A673 (cell line): Measurements from ENCODE around the gene SCIMP. TPM values are rescaled to one million over a fixed set of nuclear protein-coding genes. Genes with fewer than 3 reads are reported as not detected.

ENCODE experiments used
- BruUV-seq: library from RNA; stranded (reverse); fragments of 400-500 nt; replicated peaks from 2 replicates; lab custom pipeline; 2021; lab: Mats Ljungman, UMichigan
- CTCF ChIA-PET: fragments of 300-600 bp; sonication (Branson Sonifier 250); formaldehyde crosslinking; loops from one replicate; lab custom pipeline; 2022; ENCODE audit warnings: antibody characterized with exemption; lab: Charles Lee
- POLR2A ChIA-PET: fragments of 300-600 bp; sonication (Branson Sonifier 250); formaldehyde crosslinking; loops from one replicate; lab custom pipeline; 2022; ENCODE audit warnings: antibody characterized with exemption; ENCODE audit not compliant: low non-redundant PET; lab: Charles Lee
- DNase-seq: peaks from one replicate; pipeline ENCODE4 v3.0.0-alpha.2; 2015; ENCODE audit warnings: low spot score
- H3K27ac ChIP-seq: fragments of 200-600 bp; sonication (generic); 2 replicates; pipeline ENCODE4 v1.5.1; 2016; ENCODE audit warnings: mixed run types, low read depth, mild to moderate bottlenecking, mixed read lengths, antibody characterized with exemption, low read length; ENCODE audit not compliant: poor library complexity, severe bottlenecking
- H3K27me3 ChIP-seq: fragments of 200-600 bp; sonication (generic); replicated peaks from 2 replicates; pipeline ENCODE4 v1.6.1; 2017; ENCODE audit warnings: mixed run types, low read depth, mild to moderate bottlenecking, mixed read lengths, antibody characterized with exemption, low read length; ENCODE audit not compliant: insufficient read depth, poor library complexity
- H3K36me3 ChIP-seq: fragments of 200-600 bp; sonication (generic); 2 replicates; pipeline ENCODE4 v1.6.1; 2016; ENCODE audit warnings: mixed run types, mild to moderate bottlenecking, mixed read lengths, antibody characterized with exemption, low read length; ENCODE audit not compliant: insufficient read depth, poor library complexity, severe bottlenecking
- H3K4me1 ChIP-seq: fragments of 200-600 bp; sonication (generic); 2 replicates; pipeline ENCODE4 v1.6.1; 2017; ENCODE audit warnings: mixed run types, mild to moderate bottlenecking, mixed read lengths, antibody characterized with exemption, low read length; ENCODE audit not compliant: insufficient read depth, poor library complexity, severe bottlenecking
- H3K4me3 ChIP-seq: fragments of 200-600 bp; sonication (generic); 2 replicates; pipeline ENCODE4 v1.5.1; 2016; ENCODE audit warnings: low read depth, mixed run types, mild to moderate bottlenecking, mixed read lengths, low read length; ENCODE audit not compliant: poor library complexity, severe bottlenecking
- H3K9me3 ChIP-seq: fragments of 200-600 bp; sonication (generic); 2 replicates; pipeline ENCODE4 v1.6.1; 2016; ENCODE audit warnings: mixed run types, low read depth, mild to moderate bottlenecking, mixed read lengths, antibody characterized with exemption, low read length; ENCODE audit not compliant: poor library complexity, severe bottlenecking
- EZH2 ChIP-seq: fragments of 200-600 bp; sonication (generic); IDR thresholded peaks from 2 replicates; pipeline ENCODE4 v1.6.1; 2017; ENCODE audit warnings: borderline replicate concordance, low read depth, mild to moderate bottlenecking, mixed read lengths, antibody characterized with exemption, low read length; ENCODE audit not compliant: poor library complexity, severe bottlenecking
- intact Hi-C: fragments of 100-400 bp; cut with micrococcal nuclease; formaldehyde crosslinking; loops from one replicate; pipeline ENCODE4 v1.10.0; 2022; ENCODE audit not compliant: unreplicated experiment
- total RNA-seq: library from RNA; stranded (reverse); gene quantifications from 2 replicates; pipeline ENCODE4 v1.2.3, GENCODE V29; 2021
- TF ChIP-seq, protein P1 (sequence below): fragments of 300-800, 200-600 bp; sonication (generic); conservative IDR thresholded peaks from 2 replicates; pipeline ENCODE4 v1.5.1; 2017; ENCODE audit warnings: low read depth, mild to moderate bottlenecking, antibody characterized with exemption, low read length, moderate library complexity, mixed read lengths

The SCIMP gene
- total RNA-seq, 1 experiment from 2014 or later = not detected

DNA sequence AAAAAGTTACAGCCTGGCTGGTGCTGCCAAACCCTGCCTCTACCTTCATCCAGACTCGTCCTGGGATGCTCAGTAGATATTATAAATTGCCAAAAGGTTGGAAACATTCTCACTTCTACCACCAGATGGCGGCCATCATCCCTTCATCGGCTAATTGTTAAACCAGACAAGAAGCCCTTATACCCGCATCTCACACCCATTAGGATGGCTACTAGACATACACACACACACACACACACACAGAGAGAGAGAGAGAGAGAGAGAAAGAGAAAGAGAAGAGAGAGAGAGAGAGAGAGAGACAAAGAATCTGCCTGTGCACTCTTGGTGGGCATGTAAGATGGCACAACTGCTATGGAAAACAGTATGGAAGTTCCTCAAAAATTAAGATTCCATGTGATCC lies 15.0 kb upstream of the SCIMP start:
- intact Hi-C loops = loop anchor here (10.0 kb wide), 1 partner anchor 185 kb away; the partner anchor contains the start of gene C1QBP
- CTCF ChIA-PET = no interaction called here
- Histone ChIP-seq H3K4me1 (no peaks in the 10 kb centered on the region), H3K9me3 (no peaks in the 10 kb centered on the region), H3K27me3 (no peaks in the 10 kb centered on the region), H3K4me3 (no peak overlapping the region), H3K36me3 (no peaks in the 10 kb centered on the region), H3K27ac (no peak overlapping the region)
- no TSS peak for BruUV-seq
- TF ChIP-seq, protein P1, sequence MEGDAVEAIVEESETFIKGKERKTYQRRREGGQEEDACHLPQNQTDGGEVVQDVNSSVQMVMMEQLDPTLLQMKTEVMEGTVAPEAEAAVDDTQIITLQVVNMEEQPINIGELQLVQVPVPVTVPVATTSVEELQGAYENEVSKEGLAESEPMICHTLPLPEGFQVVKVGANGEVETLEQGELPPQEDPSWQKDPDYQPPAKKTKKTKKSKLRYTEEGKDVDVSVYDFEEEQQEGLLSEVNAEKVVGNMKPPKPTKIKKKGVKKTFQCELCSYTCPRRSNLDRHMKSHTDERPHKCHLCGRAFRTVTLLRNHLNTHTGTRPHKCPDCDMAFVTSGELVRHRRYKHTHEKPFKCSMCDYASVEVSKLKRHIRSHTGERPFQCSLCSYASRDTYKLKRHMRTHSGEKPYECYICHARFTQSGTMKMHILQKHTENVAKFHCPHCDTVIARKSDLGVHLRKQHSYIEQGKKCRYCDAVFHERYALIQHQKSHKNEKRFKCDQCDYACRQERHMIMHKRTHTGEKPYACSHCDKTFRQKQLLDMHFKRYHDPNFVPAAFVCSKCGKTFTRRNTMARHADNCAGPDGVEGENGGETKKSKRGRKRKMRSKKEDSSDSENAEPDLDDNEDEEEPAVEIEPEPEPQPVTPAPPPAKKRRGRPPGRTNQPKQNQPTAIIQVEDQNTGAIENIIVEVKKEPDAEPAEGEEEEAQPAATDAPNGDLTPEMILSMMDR = peak; percentile 69
- TF ChIP-seq EZH2 = no peak
- DNase-seq = peak; percentile 89
- POLR2A ChIA-PET = no interaction called here

DNA sequence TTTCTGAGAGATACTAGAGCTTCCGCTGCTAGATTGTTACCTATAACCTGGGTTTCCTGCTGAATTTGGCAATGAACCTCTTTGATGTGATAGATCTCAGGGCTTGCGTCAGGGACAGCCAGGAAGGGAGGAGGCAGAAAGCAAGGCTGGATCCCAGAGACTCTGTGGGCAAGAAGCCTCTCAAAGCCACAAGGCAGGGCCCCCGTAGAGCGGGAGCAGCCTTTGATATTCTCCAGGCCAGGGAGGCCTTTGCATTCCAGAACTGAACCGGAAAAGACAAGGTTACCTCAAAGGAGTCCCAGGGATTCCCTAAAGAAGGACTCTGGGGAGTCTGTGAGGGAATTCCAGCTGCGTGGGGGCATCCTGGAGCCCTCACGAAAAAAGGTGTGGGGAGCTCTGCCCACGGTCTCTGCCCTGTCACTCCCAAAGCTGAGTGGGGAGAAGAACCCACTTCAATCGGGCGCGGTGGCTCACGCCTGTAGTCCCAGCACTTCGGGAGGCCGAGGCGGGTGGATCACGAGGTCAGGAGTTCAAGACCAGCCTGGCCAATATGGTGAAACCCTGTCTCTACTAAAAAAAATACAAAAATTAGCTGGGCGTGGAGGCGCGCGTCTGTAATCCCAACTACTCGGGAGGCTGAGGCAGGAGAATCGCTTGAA lies 14.3 kb upstream of the SCIMP start:
- no peaks in the 10 kb centered on the region for H3K9me3 ChIP-seq
- no TSS peak for BruUV-seq
- TF ChIP-seq, protein P1 = no peak
- TF ChIP-seq EZH2 = no peak
- H3K36me3 ChIP-seq = no peaks in the 10 kb centered on the region
- POLR2A ChIA-PET = no interaction called here
- DNase-seq = no peak
- no peaks in the 10 kb centered on the region for H3K27me3 ChIP-seq
- CTCF ChIA-PET = interaction anchor here (0.7 kb wide), 1 partner anchor 190 kb away, joined by 3 read pairs; the partner anchor contains the start of gene C1QBP
- H3K27ac ChIP-seq = no peak overlapping the region
- no peak overlapping the region for H3K4me3 ChIP-seq
- no peaks in the 10 kb centered on the region for H3K4me1 ChIP-seq
- intact Hi-C loops = no loop called here

DNA sequence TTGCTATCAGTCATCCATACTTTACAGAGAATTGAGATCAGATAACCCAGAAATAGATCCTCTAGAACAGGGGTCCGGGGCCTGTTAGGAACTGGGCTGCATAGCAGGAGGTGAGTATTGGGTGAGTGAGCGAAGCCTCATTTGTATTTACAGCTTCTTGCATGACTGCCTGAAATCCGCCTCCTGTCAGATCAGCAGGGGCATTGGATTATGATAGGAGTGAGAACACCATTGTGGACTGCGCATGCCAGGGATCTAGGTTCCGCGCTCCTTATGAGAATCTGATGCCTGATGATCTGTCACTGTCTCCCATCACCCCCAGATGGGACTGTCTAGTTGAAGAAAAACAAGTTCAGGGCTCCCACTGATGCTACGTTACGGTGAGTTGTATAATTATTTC lies 13.0 kb upstream of the SCIMP start:
- Histone ChIP-seq H3K4me1 (no peaks in the 10 kb centered on the region), H3K36me3 (no peaks in the 10 kb centered on the region), H3K27me3 (no peaks in the 10 kb centered on the region), H3K9me3 (no peaks in the 10 kb centered on the region), H3K27ac (no peak overlapping the region), H3K4me3 (no peak overlapping the region)
- BruUV-seq = no TSS peak
- TF ChIP-seq, protein P1 = no peak
- TF ChIP-seq EZH2 = no peak
- no peak for DNase-seq
- intact Hi-C loops = no loop called here
- CTCF ChIA-PET = no interaction called here
- POLR2A ChIA-PET = no interaction called here
